ENCODE measurements around the gene ASB3. TPM values are rescaled to one million over a fixed set of nuclear protein-coding genes. Genes with fewer than 3 reads are reported as not detected.
"Not testable (repeated sequence)": the region's sequence is repeated elsewhere in the genome, so short reads cannot be mapped to it uniquely, and the experiment has no call there.

ASB3 gene
- total RNA-seq, 2 experiments from 2014 or later, result 21.1 to 21.9 TPM

- ChIA-PET CTCF (no interaction called here), POLR2A (no interaction called here)
- Mint-ChIP-seq H3K4me1 (ENCODE audit: low read depth) (peaks cover 9% of the 10 kb centered on the region), H3K27ac (no peak overlapping the region), H3K9me3 (peaks cover 8% of the 10 kb centered on the region), H3K4me3 (no peak overlapping the region), H3K36me3 (peaks cover 26% of the 10 kb centered on the region), H3K27me3 (no peaks in the 10 kb centered on the region)
- intact Hi-C loops (cut with micrococcal nuclease), result no loop called here
- DNase-seq, result no peak
Observed at GRCh38 chr2:53724536-53724935, 62.2 kb downstream of the ASB3 start.

GRCh38 chr2:53720944-53721343 is 65.8 kb downstream of the ASB3 start:
- POLR2A ChIA-PET; CTCF ChIA-PET; H3K27ac Mint-ChIP-seq; H3K4me3 Mint-ChIP-seq; H3K27me3 Mint-ChIP-seq; H3K4me1 Mint-ChIP-seq (ENCODE audit: low read depth); DNase-seq; intact Hi-C loops (cut with micrococcal nuclease): not testable (repeated sequence)
- Mint-ChIP-seq H3K36me3 (peaks cover 40% of the 10 kb centered on the region), H3K9me3 (peaks cover 12% of the 10 kb centered on the region)

GRCh38 chr2:53715568-53715967 is 71.2 kb downstream of the ASB3 start:
- ChIA-PET CTCF (interaction anchor here (0.7 kb wide), 1 partner anchor 892 kb away, joined by 3 read pairs; no protein-coding TSS in a partner anchor), POLR2A (no interaction called here)
- no peak overlapping the region for H3K4me3 Mint-ChIP-seq
- no peak overlapping the region for H3K27ac Mint-ChIP-seq
- no peaks in the 10 kb centered on the region for H3K4me1 Mint-ChIP-seq (ENCODE audit: low read depth)
- H3K36me3 Mint-ChIP-seq, result peaks cover 44% of the 10 kb centered on the region
- intact Hi-C loops (cut with micrococcal nuclease), result no loop called here
- DNase-seq, result no peak
- H3K9me3 Mint-ChIP-seq, result peaks cover 4% of the 10 kb centered on the region
- no peaks in the 10 kb centered on the region for H3K27me3 Mint-ChIP-seq

- H3K36me3 Mint-ChIP-seq, result peaks cover 61% of the 10 kb centered on the region
- H3K4me1 Mint-ChIP-seq (ENCODE audit: low read depth), result no peaks in the 10 kb centered on the region
- intact Hi-C loops (cut with micrococcal nuclease), result no loop called here
- DNase-seq, result no peak
- H3K27ac Mint-ChIP-seq, result no peak overlapping the region
- H3K27me3 Mint-ChIP-seq, result no peaks in the 10 kb centered on the region
- no peak overlapping the region for H3K4me3 Mint-ChIP-seq
- POLR2A ChIA-PET, result interaction anchor here (0.6 kb wide), 1 partner anchor 701 kb away, joined by 3 read pairs; no protein-coding TSS in a partner anchor
- H3K9me3 Mint-ChIP-seq, result peaks cover 21% of the 10 kb centered on the region
- CTCF ChIA-PET, result interaction anchor here (1.7 kb wide), 1 partner anchor 8 kb away, joined by 4 read pairs; no protein-coding TSS in a partner anchor
Observed at GRCh38 chr2:53711271-53711780, 75.4 kb downstream of the ASB3 start.

- POLR2A ChIA-PET, result no interaction called here
- Mint-ChIP-seq H3K27ac (no peak overlapping the region), H3K4me3 (no peak overlapping the region), H3K36me3 (peaks cover 57% of the 10 kb centered on the region), H3K9me3 (peaks cover 21% of the 10 kb centered on the region), H3K27me3 (no peaks in the 10 kb centered on the region), H3K4me1 (ENCODE audit: low read depth) (no peaks in the 10 kb centered on the region)
- CTCF ChIA-PET, result no interaction called here
- no peak for DNase-seq
- intact Hi-C loops (cut with micrococcal nuclease), result no loop called here
Observed at GRCh38 chr2:53708988-53709387, 77.8 kb downstream of the ASB3 start.

GRCh38 chr2:53701221-53701620 is 85.5 kb downstream of the ASB3 start:
- no peak for DNase-seq
- intact Hi-C loops (cut with micrococcal nuclease), result no loop called here
- no peaks in the 10 kb centered on the region for H3K4me1 Mint-ChIP-seq (ENCODE audit: low read depth)
- H3K27ac Mint-ChIP-seq, result no peak overlapping the region
- ChIA-PET CTCF (no interaction called here), POLR2A (no interaction called here)
- peaks cover 34% of the 10 kb centered on the region for H3K36me3 Mint-ChIP-seq
- H3K4me3 Mint-ChIP-seq, result no peak overlapping the region
- H3K27me3 Mint-ChIP-seq, result no peaks in the 10 kb centered on the region
- H3K9me3 Mint-ChIP-seq, result no peaks in the 10 kb centered on the region

- Mint-ChIP-seq H3K36me3 (peaks cover 34% of the 10 kb centered on the region), H3K4me1 (ENCODE audit: low read depth) (no peaks in the 10 kb centered on the region), H3K9me3 (no peaks in the 10 kb centered on the region), H3K4me3 (no peak overlapping the region), H3K27ac (no peak overlapping the region), H3K27me3 (no peaks in the 10 kb centered on the region)
- ChIA-PET POLR2A (no interaction called here), CTCF (no interaction called here)
- DNase-seq, result no peak
- intact Hi-C loops (cut with micrococcal nuclease), result no loop called here
Observed at GRCh38 chr2:53697686-53698085, 89.1 kb downstream of the ASB3 start.

GRCh38 chr2:53697092-53697491 is 89.7 kb downstream of the ASB3 start:
- POLR2A ChIA-PET, result no interaction called here
- H3K36me3 Mint-ChIP-seq, result peaks cover 34% of the 10 kb centered on the region
- CTCF ChIA-PET, result no interaction called here
- H3K27ac Mint-ChIP-seq, result no peak overlapping the region
- no peaks in the 10 kb centered on the region for H3K4me1 Mint-ChIP-seq (ENCODE audit: low read depth)
- intact Hi-C loops (cut with micrococcal nuclease), result no loop called here
- H3K4me3 Mint-ChIP-seq, result no peak overlapping the region
- DNase-seq, result no peak
- no peaks in the 10 kb centered on the region for H3K9me3 Mint-ChIP-seq
- no peaks in the 10 kb centered on the region for H3K27me3 Mint-ChIP-seq

GRCh38 chr2:53695575-53695974 is 91.2 kb downstream of the ASB3 start:
- H3K9me3 Mint-ChIP-seq, result no peaks in the 10 kb centered on the region
- POLR2A ChIA-PET, result no interaction called here
- CTCF ChIA-PET, result no interaction called here
- DNase-seq, result no peak
- no peak overlapping the region for H3K4me3 Mint-ChIP-seq
- intact Hi-C loops (cut with micrococcal nuclease), result no loop called here
- H3K27ac Mint-ChIP-seq, result no peak overlapping the region
- H3K36me3 Mint-ChIP-seq, result peaks cover 39% of the 10 kb centered on the region
- H3K4me1 Mint-ChIP-seq (ENCODE audit: low read depth), result peaks cover 3% of the 10 kb centered on the region
- H3K27me3 Mint-ChIP-seq, result no peaks in the 10 kb centered on the region

- no peak overlapping the region for H3K27ac Mint-ChIP-seq
- H3K9me3 Mint-ChIP-seq, result no peaks in the 10 kb centered on the region
- peaks cover 33% of the 10 kb centered on the region for H3K36me3 Mint-ChIP-seq
- peaks cover 3% of the 10 kb centered on the region for H3K4me1 Mint-ChIP-seq (ENCODE audit: low read depth)
- intact Hi-C loops (cut with micrococcal nuclease), result no loop called here
- H3K27me3 Mint-ChIP-seq, result no peaks in the 10 kb centered on the region
- no peak for DNase-seq
- ChIA-PET POLR2A (no interaction called here), CTCF (no interaction called here)
- no peak overlapping the region for H3K4me3 Mint-ChIP-seq
Observed at GRCh38 chr2:53694096-53694771, 92.5 kb downstream of the ASB3 start.

GRCh38 chr2:53690876-53691275 is 95.9 kb downstream of the ASB3 start:
- ChIA-PET POLR2A (no interaction called here), CTCF (no interaction called here)
- no peaks in the 10 kb centered on the region for H3K27me3 Mint-ChIP-seq
- intact Hi-C loops (cut with micrococcal nuclease), result no loop called here
- DNase-seq, result no peak
- no peaks in the 10 kb centered on the region for H3K9me3 Mint-ChIP-seq
- peaks cover 3% of the 10 kb centered on the region for H3K4me1 Mint-ChIP-seq (ENCODE audit: low read depth)
- H3K4me3 Mint-ChIP-seq, result no peak overlapping the region
- H3K27ac Mint-ChIP-seq, result no peak overlapping the region
- peaks cover 31% of the 10 kb centered on the region for H3K36me3 Mint-ChIP-seq

GRCh38 chr2:53672881-53673522 is 113.8 kb downstream of the ASB3 start:
- peaks cover 14% of the 10 kb centered on the region for H3K36me3 Mint-ChIP-seq
- H3K4me3 Mint-ChIP-seq, result no peak overlapping the region
- H3K4me1 Mint-ChIP-seq (ENCODE audit: low read depth), result no peaks in the 10 kb centered on the region
- peaks cover under 1% of the 10 kb centered on the region for H3K9me3 Mint-ChIP-seq
- intact Hi-C loops (cut with micrococcal nuclease), result no loop called here
- H3K27ac Mint-ChIP-seq, result no peak overlapping the region
- ChIA-PET POLR2A (interaction anchor here (0.5 to 0.6 kb wide), 2 partner anchors 35 to 1419 kb away, joined by 3 to 4 read pairs; no protein-coding TSS in a partner anchor), CTCF (no interaction called here)
- DNase-seq, result no peak
- no peaks in the 10 kb centered on the region for H3K27me3 Mint-ChIP-seq

GRCh38 chr2:53670331-53670730 is 116.4 kb downstream of the ASB3 start:
- peaks cover 9% of the 10 kb centered on the region for H3K9me3 Mint-ChIP-seq
- intact Hi-C loops (cut with micrococcal nuclease), result no loop called here

More at GRCh38 chr2:53670331-53670730, 116.4 kb downstream of the ASB3 start:
- H3K36me3 Mint-ChIP-seq, result peaks cover 25% of the 10 kb centered on the region
- ChIA-PET CTCF (no interaction called here), POLR2A (no interaction called here)
- no peaks in the 10 kb centered on the region for H3K4me1 Mint-ChIP-seq (ENCODE audit: low read depth)
- DNase-seq, result no peak
- H3K27me3 Mint-ChIP-seq, result no peaks in the 10 kb centered on the region
- H3K27ac Mint-ChIP-seq, result no peak overlapping the region
- H3K4me3 Mint-ChIP-seq, result no peak overlapping the region
